B cell (primary cell): ENCODE data around the gene PCP4.

Source experiments
- EZH2 ChIP-seq: IDR thresholded peaks from 2 replicates; pipeline ENCODE4 v1.6.1; 2012; ENCODE audit warnings: borderline replicate concordance, low read depth, mild to moderate bottlenecking, moderate library complexity, low read length; ENCODE audit not compliant: insufficient read depth, poor library complexity, severe bottlenecking
- TF ChIP-seq, protein P1 (sequence below): fragments of 200-600 bp; IDR thresholded peaks from one replicate; pipeline ENCODE4 v1.8.0; 2022; ENCODE audit warnings: antibody characterized with exemption, mild to moderate bottlenecking

DNA sequence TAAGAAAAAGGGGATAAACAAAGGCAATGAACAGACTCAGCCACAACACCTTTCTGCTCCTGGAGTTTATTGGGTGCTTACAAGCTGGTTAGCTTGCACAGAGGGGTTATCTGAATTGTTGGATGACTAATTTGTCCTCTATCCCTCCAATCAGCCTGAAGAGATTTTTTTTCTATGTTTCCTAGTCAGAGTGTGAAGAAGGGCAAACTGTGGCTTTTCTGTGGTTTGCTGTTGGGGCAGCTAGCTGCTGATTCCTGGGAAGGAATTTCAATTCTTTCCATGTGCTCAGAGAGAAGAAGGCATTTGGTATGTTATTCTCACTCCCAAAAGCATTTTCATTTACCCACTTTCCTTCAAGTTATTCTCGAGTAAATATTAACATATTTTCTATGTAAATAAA lies 48.6 kb downstream of the PCP4 start:
- TF ChIP-seq, protein P1, sequence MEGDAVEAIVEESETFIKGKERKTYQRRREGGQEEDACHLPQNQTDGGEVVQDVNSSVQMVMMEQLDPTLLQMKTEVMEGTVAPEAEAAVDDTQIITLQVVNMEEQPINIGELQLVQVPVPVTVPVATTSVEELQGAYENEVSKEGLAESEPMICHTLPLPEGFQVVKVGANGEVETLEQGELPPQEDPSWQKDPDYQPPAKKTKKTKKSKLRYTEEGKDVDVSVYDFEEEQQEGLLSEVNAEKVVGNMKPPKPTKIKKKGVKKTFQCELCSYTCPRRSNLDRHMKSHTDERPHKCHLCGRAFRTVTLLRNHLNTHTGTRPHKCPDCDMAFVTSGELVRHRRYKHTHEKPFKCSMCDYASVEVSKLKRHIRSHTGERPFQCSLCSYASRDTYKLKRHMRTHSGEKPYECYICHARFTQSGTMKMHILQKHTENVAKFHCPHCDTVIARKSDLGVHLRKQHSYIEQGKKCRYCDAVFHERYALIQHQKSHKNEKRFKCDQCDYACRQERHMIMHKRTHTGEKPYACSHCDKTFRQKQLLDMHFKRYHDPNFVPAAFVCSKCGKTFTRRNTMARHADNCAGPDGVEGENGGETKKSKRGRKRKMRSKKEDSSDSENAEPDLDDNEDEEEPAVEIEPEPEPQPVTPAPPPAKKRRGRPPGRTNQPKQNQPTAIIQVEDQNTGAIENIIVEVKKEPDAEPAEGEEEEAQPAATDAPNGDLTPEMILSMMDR: no peak
- TF ChIP-seq EZH2: no peak
